ENCODE measurements around the gene PDGFA.

Gene PDGFA

GRCh38 chr7:563629-564170, 44.1 kb upstream of the PDGFA start:
- TF ChIP-seq CTCF (IDR thresholded peaks at IDR 0.05; ENCODE audit: low read depth, low read length) = no peak
- H3K4me3 ChIP-seq (ENCODE audit: low read depth, low read length) = no peak overlapping the region
- in situ Hi-C loops (cut with HindIII; ENCODE audit: low sequenced_read_pairs) = no loop called here
- no peak for DNase-seq (ENCODE audit: low read depth, low spot score)

GRCh38 chr7:562789-563628, 43.4 kb upstream of the PDGFA start:
- in situ Hi-C loops (cut with HindIII; ENCODE audit: low sequenced_read_pairs) = no loop called here
- no peak overlapping the region for H3K4me3 ChIP-seq (ENCODE audit: low read depth, low read length)
- DNase-seq (ENCODE audit: low read depth, low spot score) = no peak
- no peak for TF ChIP-seq CTCF (IDR thresholded peaks at IDR 0.05; ENCODE audit: low read depth, low read length)

GRCh38 chr7:562374-562675, 42.7 kb upstream of the PDGFA start:
- TF ChIP-seq CTCF (IDR thresholded peaks at IDR 0.05; ENCODE audit: low read depth, low read length) = no peak
- in situ Hi-C loops (cut with HindIII; ENCODE audit: low sequenced_read_pairs) = no loop called here
- no peak overlapping the region for H3K4me3 ChIP-seq (ENCODE audit: low read depth, low read length)
- DNase-seq (ENCODE audit: low read depth, low spot score) = no peak

GRCh38 chr7:561631-562373, 42.2 kb upstream of the PDGFA start:
- TF ChIP-seq CTCF (IDR thresholded peaks at IDR 0.05; ENCODE audit: low read depth, low read length) = no peak
- in situ Hi-C loops (cut with HindIII; ENCODE audit: low sequenced_read_pairs) = no loop called here
- no peak overlapping the region for H3K4me3 ChIP-seq (ENCODE audit: low read depth, low read length)
- no peak for DNase-seq (ENCODE audit: low read depth, low spot score)

GRCh38 chr7:560966-561630, 41.5 kb upstream of the PDGFA start:
- H3K4me3 ChIP-seq (ENCODE audit: low read depth, low read length) = no peak overlapping the region
- DNase-seq (ENCODE audit: low read depth, low spot score) = no peak
- TF ChIP-seq CTCF (IDR thresholded peaks at IDR 0.05; ENCODE audit: low read depth, low read length) = no peak
- in situ Hi-C loops (cut with HindIII; ENCODE audit: low sequenced_read_pairs) = no loop called here

- no peak for DNase-seq (ENCODE audit: low read depth, low spot score)
- no peak for TF ChIP-seq CTCF (IDR thresholded peaks at IDR 0.05; ENCODE audit: low read depth, low read length)
- in situ Hi-C loops (cut with HindIII; ENCODE audit: low sequenced_read_pairs) = no loop called here
- no peak overlapping the region for H3K4me3 ChIP-seq (ENCODE audit: low read depth, low read length)
Observed at GRCh38 chr7:559396-559705, 39.7 kb upstream of the PDGFA start.

All from astrocyte of the spinal cord (primary cell).